NAMALWA (cell line): ENCODE data around the gene MPI.

Experiments
- DNase-seq: peaks from one replicate; pipeline ENCODE4 v3.0.0-alpha.2; 2015; ENCODE audit warnings: low spot score

Gene MPI

GRCh38 chr15:74889883-74890664, at the start of gene MPI:
Gene MPI, plus strand, starts transcription at chr15:74890042. Its CDS starts 32 bp downstream, at chr15:74890074.
- peak; percentile 92 for DNase-seq

GRCh38 chr15:74840851-74841775, 48.7 kb upstream of the MPI start:
- no peak for DNase-seq

- DNase-seq, result no peak
Observed at GRCh38 chr15:74841891-74842373, 47.9 kb upstream of the MPI start.

DNA sequence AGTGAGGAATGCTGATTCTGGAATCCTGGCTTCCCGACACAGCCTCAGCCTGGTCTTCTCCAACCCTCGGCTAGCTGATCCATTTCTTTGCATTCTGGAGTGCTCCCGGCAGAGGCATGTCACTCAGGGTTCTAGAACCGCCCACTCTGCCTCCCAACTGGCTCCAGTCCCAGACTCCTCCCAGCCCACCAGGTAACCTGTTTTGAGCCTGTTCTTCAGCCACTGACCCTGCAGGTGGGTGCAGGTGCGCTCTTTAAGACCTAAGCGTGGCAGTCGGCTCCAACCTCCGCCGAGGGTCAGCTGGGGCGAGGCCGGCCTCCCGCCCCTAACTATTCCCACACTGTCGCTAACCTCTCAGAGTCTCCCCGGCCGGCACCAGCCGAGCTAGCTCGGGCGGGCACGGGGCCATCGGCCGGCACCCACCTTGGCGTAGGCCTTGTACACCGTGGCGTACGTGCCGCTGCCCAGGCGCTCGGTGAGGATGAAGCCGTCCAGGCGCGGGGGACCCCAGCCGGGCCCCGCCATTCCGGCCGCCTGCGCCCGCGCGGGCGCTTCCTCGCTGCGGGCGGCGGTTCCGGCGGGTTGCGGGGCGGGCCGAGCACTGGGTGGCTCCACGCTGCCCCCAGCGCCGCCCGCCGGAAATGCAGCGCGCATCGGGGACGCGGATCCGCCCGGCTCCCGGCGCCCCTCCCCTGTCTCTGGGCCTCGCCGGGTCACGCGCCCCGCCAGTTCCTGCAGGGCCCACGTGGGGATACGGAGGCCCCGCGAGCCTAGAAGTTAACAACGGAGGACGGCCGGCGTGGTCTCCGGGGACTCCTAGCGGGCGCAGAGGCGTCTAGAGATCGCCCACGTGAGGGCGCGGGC, 47.0 kb upstream of the MPI start, which contains the start of gene ULK3:
Gene ULK3, minus strand, starts transcription at position 576 of the 864 bp plus-strand sequence. Its CDS starts 51 bp downstream, at position 525.
- DNase-seq, result peak; percentile 96

DNA sequence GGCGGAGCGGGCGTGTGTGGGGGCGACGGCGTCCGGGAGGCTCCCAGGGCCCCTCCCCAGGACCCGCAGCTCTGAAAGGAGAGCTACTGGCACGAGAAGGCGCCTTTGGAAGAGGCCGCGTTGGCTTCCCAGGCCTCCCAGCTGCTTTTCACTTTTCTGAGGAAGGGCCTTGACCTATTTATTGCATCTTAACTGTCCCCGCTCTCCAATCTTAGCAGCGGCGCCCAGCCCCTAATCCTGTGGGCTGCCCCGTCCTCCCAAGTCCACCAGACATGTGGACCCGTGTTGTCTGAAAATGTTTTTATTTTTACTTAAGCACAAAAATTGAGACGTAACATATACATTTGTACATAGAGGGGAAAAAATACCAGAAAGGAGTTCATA, 46.4 kb upstream of the MPI start:
- DNase-seq, result no peak

- DNase-seq, result no peak
Observed at GRCh38 chr15:74843891-74844299, 45.9 kb upstream of the MPI start.

DNA sequence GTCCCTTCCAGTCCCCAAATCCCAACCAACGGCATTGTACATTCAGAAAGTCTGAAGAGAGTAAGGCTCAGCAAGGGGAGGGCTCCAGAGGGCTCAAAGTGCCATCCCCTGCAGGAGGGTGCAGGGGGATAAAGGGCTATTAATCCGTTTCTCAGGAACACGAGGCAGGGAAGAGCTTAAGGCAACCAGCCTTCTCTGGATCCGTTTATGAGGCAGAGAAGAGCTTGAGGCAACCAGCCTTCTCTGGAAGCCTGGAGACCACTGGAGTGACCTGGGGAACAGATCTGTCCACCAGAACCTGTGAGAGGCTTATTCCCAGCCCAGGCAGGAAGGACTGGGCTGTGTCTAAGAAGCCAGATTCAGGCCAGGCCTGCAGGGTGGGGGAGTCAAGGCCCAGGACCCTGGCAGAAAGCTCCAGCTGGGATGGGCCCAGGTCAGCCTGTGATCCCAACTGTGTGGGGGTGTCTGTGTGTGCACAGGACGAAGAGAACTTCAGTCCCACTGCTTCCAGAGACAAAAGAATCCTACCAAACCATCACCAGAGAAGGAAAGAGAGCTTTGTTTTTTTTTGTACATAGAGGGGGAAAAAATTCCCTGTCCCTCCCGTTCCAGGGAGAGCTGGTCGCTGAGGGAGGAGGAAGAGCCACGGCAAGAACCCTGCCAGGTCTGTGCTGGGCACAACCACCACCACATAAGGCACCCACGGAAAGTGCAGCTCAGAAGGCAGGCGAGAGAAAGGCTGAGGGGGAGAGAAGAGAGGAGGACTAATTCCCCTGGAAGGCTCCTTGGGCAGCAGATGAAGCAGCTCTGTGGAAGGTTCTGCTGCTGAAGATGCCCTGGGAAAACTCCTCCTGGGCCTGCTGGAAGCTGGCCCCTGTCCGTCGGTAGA, 45.3 kb upstream of the MPI start:
- no peak for DNase-seq

GRCh38 chr15:74845208-74845568, 44.7 kb upstream of the MPI start:
- DNase-seq, result no peak

DNA sequence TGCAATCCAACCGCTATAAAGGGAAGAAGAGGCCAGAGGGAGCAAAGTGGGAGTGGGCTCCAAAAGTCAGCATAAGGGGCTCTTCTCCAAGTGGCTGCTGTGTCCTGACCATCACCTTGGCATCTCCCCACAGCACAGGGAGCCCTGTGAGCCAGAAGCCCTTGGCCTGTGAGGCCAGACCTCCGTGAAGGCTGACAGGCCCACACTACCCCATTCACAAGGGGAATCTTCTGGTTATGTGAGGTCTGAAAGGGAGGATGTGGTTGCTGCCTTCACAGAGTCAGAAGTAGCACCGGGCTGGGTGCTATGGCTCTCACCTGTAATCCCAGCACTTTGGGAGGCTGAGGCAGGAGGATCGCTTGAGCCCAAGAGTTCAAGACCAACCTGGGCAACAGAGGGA, 44.3 kb upstream of the MPI start:
- no peak for DNase-seq

- DNase-seq, result no peak
Observed at GRCh38 chr15:74847432-74847831, 42.4 kb upstream of the MPI start.

DNA sequence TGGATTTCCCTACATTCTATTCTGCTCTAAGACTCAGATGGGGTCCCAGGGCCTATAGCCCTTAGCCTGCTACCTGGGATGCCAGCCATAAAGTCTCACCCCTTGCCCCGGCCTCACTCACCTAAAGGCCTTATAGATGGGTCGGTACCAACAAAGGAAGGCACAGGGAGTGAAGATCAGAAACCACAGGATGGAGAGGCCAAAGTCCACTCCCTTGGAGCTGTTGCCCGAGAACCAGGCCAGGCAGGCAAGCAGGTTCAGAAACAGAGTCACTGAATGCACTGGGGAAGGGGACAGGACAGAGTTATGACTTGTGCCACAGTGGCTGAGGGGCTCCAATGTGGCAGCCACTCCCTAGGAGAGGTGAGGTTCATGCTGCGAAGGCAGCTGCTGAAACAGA, 39.4 kb upstream of the MPI start:
- DNase-seq, result no peak

DNA sequence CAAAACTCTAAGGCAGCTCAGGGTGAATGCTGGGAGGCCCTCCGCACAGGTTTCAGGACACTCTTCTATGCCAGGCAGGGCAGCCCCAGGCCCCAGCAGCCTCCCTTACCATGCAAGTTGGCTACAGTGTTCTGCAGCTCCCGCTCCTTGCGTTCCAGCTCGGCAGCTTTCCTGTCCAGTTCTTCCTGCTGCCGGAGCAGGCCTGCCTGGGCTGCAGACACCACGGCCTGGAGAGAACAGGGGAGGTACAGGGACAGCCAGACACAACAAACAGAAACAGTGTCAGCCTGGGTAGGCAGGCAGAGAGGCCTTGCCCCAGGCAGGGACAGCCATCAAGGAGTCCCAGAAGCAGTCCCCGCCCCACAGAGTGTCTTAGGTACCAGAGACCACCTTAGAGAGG, 37.9 kb upstream of the MPI start:
- no peak for DNase-seq

GRCh38 chr15:74854453-74855022, 35.3 kb upstream of the MPI start:
- no peak for DNase-seq

DNA sequence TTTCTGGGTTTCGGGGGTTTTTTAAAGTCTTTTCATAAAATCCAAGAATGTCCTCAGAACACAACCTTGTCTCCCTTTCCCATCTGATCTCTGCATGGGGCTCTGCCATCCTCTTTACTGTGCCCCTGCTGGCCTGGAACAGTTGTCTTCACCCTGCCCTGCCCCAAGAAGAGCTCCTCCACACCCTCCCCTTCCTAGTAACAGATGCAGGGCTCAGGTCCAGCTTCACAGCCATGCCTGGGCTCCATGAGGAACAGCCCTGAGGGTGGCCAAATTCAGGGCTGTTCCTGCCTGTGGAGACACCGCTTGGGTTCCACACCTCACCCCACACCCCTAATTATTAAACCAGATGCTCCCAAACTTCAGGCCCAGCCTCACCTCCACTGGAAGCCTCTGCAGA, 34.0 kb upstream of the MPI start:
- no peak for DNase-seq

DNA sequence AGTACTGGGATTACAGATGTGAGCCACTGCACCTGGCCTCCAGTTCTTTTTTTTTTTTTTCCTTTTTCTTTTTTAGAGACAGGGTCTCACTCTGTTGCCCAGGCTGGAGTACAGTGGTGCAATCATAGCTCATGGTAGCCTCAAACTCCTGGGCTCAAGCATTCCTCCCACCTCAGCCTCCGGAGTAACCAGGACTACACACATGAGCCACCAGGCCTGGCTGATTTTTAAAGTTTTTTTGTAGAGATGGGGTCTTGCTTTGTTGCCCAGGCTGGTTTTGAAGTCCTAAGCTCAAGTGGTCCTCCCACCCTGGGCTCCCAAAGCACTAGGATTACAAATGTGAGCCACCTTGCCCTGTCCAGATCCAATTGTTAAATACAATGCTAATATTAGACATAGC, 33.3 kb upstream of the MPI start:
- DNase-seq, result no peak

DNA sequence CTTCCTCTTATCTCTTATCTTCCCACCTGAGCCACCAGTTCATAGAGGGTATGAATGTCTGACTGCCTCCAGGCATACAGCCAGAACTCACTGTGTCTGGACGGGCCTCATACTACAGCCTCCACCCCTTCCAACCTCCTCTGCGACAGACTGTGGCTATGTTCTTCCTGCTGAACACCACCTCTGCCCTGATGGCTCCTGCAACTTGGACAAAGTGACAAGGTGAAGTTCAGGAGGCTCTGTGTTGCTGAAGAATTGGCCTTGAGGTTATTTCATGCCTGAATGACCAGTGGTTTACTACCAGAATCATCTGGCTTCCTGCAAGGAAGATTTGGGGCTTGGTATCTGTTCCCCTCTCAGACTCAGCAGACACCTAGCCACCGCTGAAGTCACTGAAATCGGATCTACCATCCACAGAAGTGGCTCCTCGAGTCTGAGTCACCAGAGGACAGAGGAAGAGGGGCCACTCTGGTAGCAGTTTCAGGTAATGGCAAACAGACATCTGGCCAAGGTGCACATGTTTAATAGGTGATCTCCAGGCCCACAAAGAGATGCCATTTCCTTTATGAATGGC, 32.7 kb upstream of the MPI start:
- peak; percentile 31 for DNase-seq

- DNase-seq, result no peak
Observed at GRCh38 chr15:74857671-74858368, 32.0 kb upstream of the MPI start.

- no peak for DNase-seq
Observed at GRCh38 chr15:74858369-74858740, 31.5 kb upstream of the MPI start.

GRCh38 chr15:74863239-74864056, 26.4 kb upstream of the MPI start:
- DNase-seq, result no peak
